ENCODE measurements around the gene DPF3. TPM values are rescaled to one million over a fixed set of nuclear protein-coding genes. Genes with fewer than 3 reads are reported as not detected.

Gene DPF3
- total and polyA plus RNA-seq, 2 donors from 2014 or later: 2.3 to 2.8 TPM

- H3K27me3 ChIP-seq (ENCODE audit: control insufficient read depth, insufficient read depth, low read length): no peaks in the 10 kb centered on the region
- H3K4me3 ChIP-seq (ENCODE audit: low read length in 3 of 3): no peak overlapping the region
- TF ChIP-seq CTCF (IDR thresholded peaks at IDR 0.05; ENCODE audit: borderline replicate concordance, extremely low read depth, insufficient read depth): no peak
- H3K9ac ChIP-seq (ENCODE audit: low read length in 3 of 3): no peak overlapping the region
- DNase-seq: peak in 3 of 5 donors; percentile 23 to 47 (median 46)
- no peak overlapping the region for H3K27ac ChIP-seq (ENCODE audit: low read depth in 2 of 2, low read length in 2 of 2)
- no peaks in the 10 kb centered on the region for H3K4me1 ChIP-seq (ENCODE audit: control insufficient read depth in 2 of 3, insufficient read depth in 2 of 3, low read depth in 1 of 3, low read length in 3 of 3)
- H3K9me3 ChIP-seq (ENCODE audit: control insufficient read depth in 2 of 3, insufficient read depth in 1 of 3, low read length in 3 of 3): no peaks in the 10 kb centered on the region
- intact Hi-C loops (cut with DNase I): no loop called here
- no peaks in the 10 kb centered on the region for H3K36me3 ChIP-seq (ENCODE audit: control insufficient read depth in 2 of 3, insufficient read depth in 3 of 3, low read length in 3 of 3)
- FAIRE-seq: no peak
These were observed 242.8 kb downstream of the DPF3 start for GRCh38 chr14:72651081-72651480.

GRCh38 chr14:72649603-72650227 is 244.2 kb downstream of the DPF3 start:
- H3K27me3 ChIP-seq (ENCODE audit: control insufficient read depth, insufficient read depth, low read length): no peaks in the 10 kb centered on the region
- H3K36me3 ChIP-seq (ENCODE audit: control insufficient read depth in 2 of 3, insufficient read depth in 3 of 3, low read length in 3 of 3): no peaks in the 10 kb centered on the region
- no peak for TF ChIP-seq CTCF (IDR thresholded peaks at IDR 0.05; ENCODE audit: borderline replicate concordance, extremely low read depth, insufficient read depth)
- intact Hi-C loops (cut with DNase I): no loop called here
- no peak overlapping the region for H3K4me3 ChIP-seq (ENCODE audit: low read length in 3 of 3)
- FAIRE-seq (no peak), DNase-seq (no peak)
- H3K4me1 ChIP-seq (ENCODE audit: control insufficient read depth in 2 of 3, insufficient read depth in 2 of 3, low read depth in 1 of 3, low read length in 3 of 3): no peaks in the 10 kb centered on the region
- no peak overlapping the region for H3K9ac ChIP-seq (ENCODE audit: low read length in 3 of 3)
- no peaks in the 10 kb centered on the region for H3K9me3 ChIP-seq (ENCODE audit: control insufficient read depth in 2 of 3, insufficient read depth in 1 of 3, low read length in 3 of 3)
- no peak overlapping the region for H3K27ac ChIP-seq (ENCODE audit: low read depth in 2 of 2, low read length in 2 of 2)

GRCh38 chr14:72647782-72648181 is 246.1 kb downstream of the DPF3 start:
- intact Hi-C loops (cut with DNase I): no loop called here
- no peak for FAIRE-seq
- no peak for TF ChIP-seq CTCF (IDR thresholded peaks at IDR 0.05; ENCODE audit: borderline replicate concordance, extremely low read depth, insufficient read depth)

More at GRCh38 chr14:72647782-72648181, 246.1 kb downstream of the DPF3 start:
- DNase-seq: no peak
- no peaks in the 10 kb centered on the region for H3K4me1 ChIP-seq (ENCODE audit: control insufficient read depth in 2 of 3, insufficient read depth in 2 of 3, low read depth in 1 of 3, low read length in 3 of 3)
- no peaks in the 10 kb centered on the region for H3K9me3 ChIP-seq (ENCODE audit: control insufficient read depth in 2 of 3, insufficient read depth in 1 of 3, low read length in 3 of 3)
- no peak overlapping the region for H3K9ac ChIP-seq (ENCODE audit: low read length in 3 of 3)
- H3K4me3 ChIP-seq (ENCODE audit: low read length in 3 of 3): no peak overlapping the region
- H3K27ac ChIP-seq (ENCODE audit: low read depth in 2 of 2, low read length in 2 of 2): no peak overlapping the region
- H3K36me3 ChIP-seq (ENCODE audit: control insufficient read depth in 2 of 3, insufficient read depth in 3 of 3, low read length in 3 of 3): no peaks in the 10 kb centered on the region
- no peaks in the 10 kb centered on the region for H3K27me3 ChIP-seq (ENCODE audit: control insufficient read depth, insufficient read depth, low read length)
